Measurements from ENCODE around the gene PTPRN2.
"Not testable (repeated sequence)": the region's sequence is repeated elsewhere in the genome, so short reads cannot be mapped to it uniquely, and the experiment has no call there.

DNA sequence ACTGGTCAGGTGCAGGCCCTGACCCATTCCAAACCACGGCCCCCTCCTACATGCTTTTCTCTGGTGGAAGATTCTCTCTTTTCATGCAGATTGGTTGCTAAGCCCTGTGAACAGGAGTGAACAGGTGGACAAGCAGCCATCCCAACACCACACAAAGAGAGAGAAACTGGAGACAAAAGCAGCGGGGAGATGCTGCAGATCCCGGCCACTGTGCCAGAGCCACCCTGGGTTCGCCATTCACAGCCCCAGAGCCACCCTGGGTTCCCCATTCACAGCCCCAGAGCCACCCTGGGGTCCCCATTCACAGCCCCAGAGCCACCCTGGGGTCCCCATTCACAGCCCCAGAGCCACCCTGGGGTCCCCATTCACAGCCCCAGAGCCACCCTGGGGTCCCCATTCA, 239.6 kb downstream of the PTPRN2 start:
- not testable (repeated sequence) for TF ChIP-seq RAD21 (IDR thresholded peaks at IDR 0.05 in 1 of 2, conservative IDR thresholded peaks at IDR 0.05 in 1 of 2; ENCODE audit: low read depth in 2 of 2, low read length in 2 of 2); EP300 (IDR thresholded peaks at IDR 0.05; ENCODE audit: borderline replicate concordance in 1 of 2, low read depth in 2 of 2, low read length in 2 of 2); BRCA1 (IDR thresholded peaks at IDR 0.05; ENCODE audit: low read depth, low read length)
- TF ChIP-seq, protein P1, sequence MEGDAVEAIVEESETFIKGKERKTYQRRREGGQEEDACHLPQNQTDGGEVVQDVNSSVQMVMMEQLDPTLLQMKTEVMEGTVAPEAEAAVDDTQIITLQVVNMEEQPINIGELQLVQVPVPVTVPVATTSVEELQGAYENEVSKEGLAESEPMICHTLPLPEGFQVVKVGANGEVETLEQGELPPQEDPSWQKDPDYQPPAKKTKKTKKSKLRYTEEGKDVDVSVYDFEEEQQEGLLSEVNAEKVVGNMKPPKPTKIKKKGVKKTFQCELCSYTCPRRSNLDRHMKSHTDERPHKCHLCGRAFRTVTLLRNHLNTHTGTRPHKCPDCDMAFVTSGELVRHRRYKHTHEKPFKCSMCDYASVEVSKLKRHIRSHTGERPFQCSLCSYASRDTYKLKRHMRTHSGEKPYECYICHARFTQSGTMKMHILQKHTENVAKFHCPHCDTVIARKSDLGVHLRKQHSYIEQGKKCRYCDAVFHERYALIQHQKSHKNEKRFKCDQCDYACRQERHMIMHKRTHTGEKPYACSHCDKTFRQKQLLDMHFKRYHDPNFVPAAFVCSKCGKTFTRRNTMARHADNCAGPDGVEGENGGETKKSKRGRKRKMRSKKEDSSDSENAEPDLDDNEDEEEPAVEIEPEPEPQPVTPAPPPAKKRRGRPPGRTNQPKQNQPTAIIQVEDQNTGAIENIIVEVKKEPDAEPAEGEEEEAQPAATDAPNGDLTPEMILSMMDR (IDR thresholded peaks at IDR 0.05; ENCODE audit: control extremely low read depth in 1 of 3, insufficient read depth in 1 of 3, low read depth in 1 of 3, low read length in 3 of 3) = not testable (repeated sequence)

Measured in H1 (cell line).